ENCODE data around the gene SLC7A6. TPM values are rescaled to one million over a fixed set of nuclear protein-coding genes. Genes with fewer than 3 reads are reported as not detected.

SLC7A6 gene
- total RNA-seq, 2 donors from 2014 or later, result 43.6 to 47.2 TPM

DNA sequence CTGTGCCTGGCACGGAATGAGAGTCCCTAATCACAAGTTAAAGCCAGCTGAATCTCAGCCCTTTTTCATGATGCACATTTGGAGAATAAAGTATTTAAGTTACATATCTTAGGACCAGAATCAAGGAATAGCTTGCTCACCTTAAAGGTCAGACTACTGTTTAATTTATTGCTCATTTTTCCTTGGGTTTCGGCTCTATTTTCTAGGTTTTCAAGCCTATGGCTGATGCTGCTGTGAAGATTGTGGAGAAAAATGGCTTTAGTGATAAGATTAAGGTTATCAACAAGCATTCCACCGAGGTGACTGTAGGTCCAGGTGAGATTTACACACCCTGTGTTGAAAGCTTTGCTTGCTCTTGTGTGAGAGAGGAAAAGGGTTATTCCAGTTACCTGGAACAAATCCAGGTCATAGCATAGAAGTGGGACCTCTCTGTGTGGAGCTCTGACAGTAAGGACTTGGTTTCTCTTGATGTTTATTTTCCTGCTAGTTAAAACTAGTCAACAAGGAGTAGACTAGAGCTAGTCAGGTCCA lies 64.6 kb downstream of the SLC7A6 start:
- no peaks in the 10 kb centered on the region for H3K9me3 Mint-ChIP-seq
- peak overlapping the region; percentile 54 for H3K9ac ChIP-seq (ENCODE audit: extremely low read depth, low read length, poor library complexity, severe bottlenecking)
- DNase-seq, result no peak
- TF ChIP-seq, protein P1, sequence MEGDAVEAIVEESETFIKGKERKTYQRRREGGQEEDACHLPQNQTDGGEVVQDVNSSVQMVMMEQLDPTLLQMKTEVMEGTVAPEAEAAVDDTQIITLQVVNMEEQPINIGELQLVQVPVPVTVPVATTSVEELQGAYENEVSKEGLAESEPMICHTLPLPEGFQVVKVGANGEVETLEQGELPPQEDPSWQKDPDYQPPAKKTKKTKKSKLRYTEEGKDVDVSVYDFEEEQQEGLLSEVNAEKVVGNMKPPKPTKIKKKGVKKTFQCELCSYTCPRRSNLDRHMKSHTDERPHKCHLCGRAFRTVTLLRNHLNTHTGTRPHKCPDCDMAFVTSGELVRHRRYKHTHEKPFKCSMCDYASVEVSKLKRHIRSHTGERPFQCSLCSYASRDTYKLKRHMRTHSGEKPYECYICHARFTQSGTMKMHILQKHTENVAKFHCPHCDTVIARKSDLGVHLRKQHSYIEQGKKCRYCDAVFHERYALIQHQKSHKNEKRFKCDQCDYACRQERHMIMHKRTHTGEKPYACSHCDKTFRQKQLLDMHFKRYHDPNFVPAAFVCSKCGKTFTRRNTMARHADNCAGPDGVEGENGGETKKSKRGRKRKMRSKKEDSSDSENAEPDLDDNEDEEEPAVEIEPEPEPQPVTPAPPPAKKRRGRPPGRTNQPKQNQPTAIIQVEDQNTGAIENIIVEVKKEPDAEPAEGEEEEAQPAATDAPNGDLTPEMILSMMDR (conservative IDR thresholded peaks at IDR 0.05), result no peak
- H3K4me3 ChIP-seq (ENCODE audit: low read length), result peak overlapping the region; percentile 63
- H3K9me3 ChIP-seq (ENCODE audit: control insufficient read depth, low read length), result no peaks in the 10 kb centered on the region
- peaks cover 13% of the 10 kb centered on the region for H3K4me1 ChIP-seq (ENCODE audit: control insufficient read depth, insufficient read depth, low read length)
- H3K27ac Mint-ChIP-seq, result peak overlapping the region; percentile 86
- H3K27me3 Mint-ChIP-seq (ENCODE audit: insufficient read depth), result no peaks in the 10 kb centered on the region
- H3K36me3 Mint-ChIP-seq (ENCODE audit: low read depth), result peaks cover 35% of the 10 kb centered on the region
- H3K4me1 Mint-ChIP-seq, result peaks cover 11% of the 10 kb centered on the region
- 0 to 26% methylated on average over 1 to 3 of the region's 3 CpGs for WGBS, 2 experiments (ENCODE audit: insufficient coverage in 1 of 2, insufficient read length in 1 of 2)
- H3K27ac ChIP-seq (ENCODE audit: low read depth, low read length), result peak overlapping the region; percentile 6
- peaks cover 52% of the 10 kb centered on the region for H3K36me3 ChIP-seq (ENCODE audit: control insufficient read depth, insufficient read depth, low read length)
- H3K4me3 Mint-ChIP-seq, result no peak overlapping the region
- H3K27me3 ChIP-seq (ENCODE audit: control insufficient read depth, insufficient read depth, low read length, poor library complexity, severe bottlenecking), result no peaks in the 10 kb centered on the region

DNA sequence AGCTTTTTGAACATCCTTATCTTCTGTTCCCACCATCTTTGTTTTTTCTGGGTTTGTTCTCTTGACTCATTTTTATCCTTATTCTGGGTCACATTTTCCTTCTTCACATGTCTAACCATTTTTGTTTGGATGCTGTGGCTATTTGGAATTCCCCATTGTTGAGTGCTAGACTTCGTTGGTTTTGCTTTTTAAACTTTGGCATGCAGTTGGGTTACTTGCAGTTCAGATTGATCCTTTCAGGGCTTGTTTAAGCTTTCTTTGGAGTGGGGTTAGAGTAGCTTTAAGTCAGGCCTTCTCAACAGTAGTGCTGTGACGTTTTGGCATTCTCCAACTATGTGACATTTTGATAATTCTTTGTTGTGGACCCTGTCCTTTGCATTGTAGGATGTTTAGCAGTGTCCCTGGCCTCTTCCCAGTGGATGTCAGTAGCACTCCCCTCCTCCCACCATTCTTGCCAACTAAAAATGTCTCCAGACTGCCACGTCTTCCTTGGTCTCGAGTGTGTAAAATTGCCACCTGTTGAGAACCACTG lies 67.6 kb downstream of the SLC7A6 start:
- no peak overlapping the region for H3K4me3 Mint-ChIP-seq
- H3K27ac Mint-ChIP-seq, result peak overlapping the region; percentile 18
- 73 to 85% methylated on average over 2 to 4 of the region's 4 CpGs for whole genome bisulfite sequencing, 2 experiments (ENCODE audit: insufficient coverage in 1 of 2, insufficient read length in 1 of 2)
- peaks cover 33% of the 10 kb centered on the region for H3K36me3 Mint-ChIP-seq (ENCODE audit: low read depth)
- H3K36me3 ChIP-seq (ENCODE audit: control insufficient read depth, insufficient read depth, low read length), result peaks cover 46% of the 10 kb centered on the region
- H3K4me3 ChIP-seq (ENCODE audit: low read length), result peak overlapping the region; percentile 46
- H3K27me3 Mint-ChIP-seq (ENCODE audit: insufficient read depth), result no peaks in the 10 kb centered on the region
- peaks cover 11% of the 10 kb centered on the region for H3K4me1 Mint-ChIP-seq
- H3K27me3 ChIP-seq (ENCODE audit: control insufficient read depth, insufficient read depth, low read length, poor library complexity, severe bottlenecking), result no peaks in the 10 kb centered on the region
- no peak for DNase-seq
- no peaks in the 10 kb centered on the region for H3K9me3 Mint-ChIP-seq
- TF ChIP-seq, protein P1 (conservative IDR thresholded peaks at IDR 0.05), result no peak
- peak overlapping the region; percentile 81 for H3K27ac ChIP-seq (ENCODE audit: low read depth, low read length)
- no peaks in the 10 kb centered on the region for H3K9me3 ChIP-seq (ENCODE audit: control insufficient read depth, low read length)
- peaks cover 13% of the 10 kb centered on the region for H3K4me1 ChIP-seq (ENCODE audit: control insufficient read depth, insufficient read depth, low read length)
- H3K9ac ChIP-seq (ENCODE audit: extremely low read depth, low read length, poor library complexity, severe bottlenecking), result peak overlapping the region; percentile 47

- H3K27ac ChIP-seq (ENCODE audit: low read depth, low read length), result peak overlapping the region; percentile 81
- Mint-ChIP-seq H3K27me3 (ENCODE audit: insufficient read depth) (no peaks in the 10 kb centered on the region), H3K4me1 (peaks cover 11% of the 10 kb centered on the region), H3K4me3 (no peak overlapping the region), H3K36me3 (ENCODE audit: low read depth) (peaks cover 36% of the 10 kb centered on the region), H3K27ac (peak overlapping the region; percentile 18), H3K9me3 (no peaks in the 10 kb centered on the region)
- H3K9ac ChIP-seq (ENCODE audit: extremely low read depth, low read length, poor library complexity, severe bottlenecking), result peak overlapping the region; percentile 18
- TF ChIP-seq, protein P1 (conservative IDR thresholded peaks at IDR 0.05), result no peak
- no peak for DNase-seq
- H3K9me3 ChIP-seq (ENCODE audit: control insufficient read depth, low read length), result no peaks in the 10 kb centered on the region
- peak overlapping the region; percentile 46 for H3K4me3 ChIP-seq (ENCODE audit: low read length)
- 81 to 100% methylated on average over 3 to 7 of the region's 7 CpGs for WGBS, 2 experiments (ENCODE audit: insufficient coverage in 1 of 2, insufficient read length in 1 of 2)
- H3K27me3 ChIP-seq (ENCODE audit: control insufficient read depth, insufficient read depth, low read length, poor library complexity, severe bottlenecking), result no peaks in the 10 kb centered on the region
- peaks cover 13% of the 10 kb centered on the region for H3K4me1 ChIP-seq (ENCODE audit: control insufficient read depth, insufficient read depth, low read length)
- H3K36me3 ChIP-seq (ENCODE audit: control insufficient read depth, insufficient read depth, low read length), result peaks cover 47% of the 10 kb centered on the region
Measured at GRCh38 chr16:68332411-68333121, 68.2 kb downstream of the SLC7A6 start.
